ENCODE results near the gene SMC3. TPM values are rescaled to one million over a fixed set of nuclear protein-coding genes. Genes with fewer than 3 reads are reported as not detected.

SMC3 gene
- total RNA-seq, 2 donors from 2014 or later, result 66.0 to 75.9 TPM

- Mint-ChIP-seq H3K4me1 (peaks cover 23% of the 10 kb centered on the region), H3K9me3 (no peaks in the 10 kb centered on the region), H3K27me3 (ENCODE audit: insufficient read depth) (peaks cover 2% of the 10 kb centered on the region), H3K36me3 (ENCODE audit: low read depth) (no peaks in the 10 kb centered on the region), H3K27ac (no peak overlapping the region), H3K4me3 (no peak overlapping the region)
- no peak overlapping the region for H3K4me3 ChIP-seq (ENCODE audit: low read length)
- H3K27ac ChIP-seq (ENCODE audit: low read depth, low read length), result no peak overlapping the region
- no peaks in the 10 kb centered on the region for H3K36me3 ChIP-seq (ENCODE audit: control insufficient read depth, insufficient read depth, low read length)
- DNase-seq, result peak; percentile 48
- H3K27me3 ChIP-seq (ENCODE audit: control insufficient read depth, insufficient read depth, low read length, poor library complexity, severe bottlenecking), result no peaks in the 10 kb centered on the region
- peaks cover 16% of the 10 kb centered on the region for H3K4me1 ChIP-seq (ENCODE audit: control insufficient read depth, insufficient read depth, low read length)
- 80% methylated on average over 11 of the region's 12 CpGs for WGBS, 2 experiments (ENCODE audit: insufficient coverage in 1 of 2, insufficient read length in 1 of 2)
- no peak for TF ChIP-seq CTCF (conservative IDR thresholded peaks at IDR 0.05)
- no peaks in the 10 kb centered on the region for H3K9me3 ChIP-seq (ENCODE audit: control insufficient read depth, low read length)
- no peak overlapping the region for H3K9ac ChIP-seq (ENCODE audit: extremely low read depth, low read length, poor library complexity, severe bottlenecking)
Observed at GRCh38 chr10:110651044-110651958, 83.8 kb downstream of the SMC3 start.

GRCh38 chr10:110652475-110653118, 85.1 kb downstream of the SMC3 start:
- WGBS, 2 experiments (ENCODE audit: insufficient coverage in 1 of 2, insufficient read length in 1 of 2), result 82 to 85% methylated on average over 5 to 6 of the region's 6 CpGs
- H3K9me3 Mint-ChIP-seq, result no peaks in the 10 kb centered on the region
- no peak overlapping the region for H3K4me3 Mint-ChIP-seq
- Histone ChIP-seq H3K9me3 (ENCODE audit: control insufficient read depth, low read length) (no peaks in the 10 kb centered on the region), H3K4me1 (ENCODE audit: control insufficient read depth, insufficient read depth, low read length) (peaks cover 16% of the 10 kb centered on the region), H3K9ac (ENCODE audit: extremely low read depth, low read length, poor library complexity, severe bottlenecking) (no peak overlapping the region), H3K4me3 (ENCODE audit: low read length) (no peak overlapping the region), H3K27ac (ENCODE audit: low read depth, low read length) (no peak overlapping the region), H3K36me3 (ENCODE audit: control insufficient read depth, insufficient read depth, low read length) (no peaks in the 10 kb centered on the region), H3K27me3 (ENCODE audit: control insufficient read depth, insufficient read depth, low read length, poor library complexity, severe bottlenecking) (no peaks in the 10 kb centered on the region)
- H3K4me1 Mint-ChIP-seq, result peaks cover 23% of the 10 kb centered on the region
- H3K27me3 Mint-ChIP-seq (ENCODE audit: insufficient read depth), result no peaks in the 10 kb centered on the region
- H3K27ac Mint-ChIP-seq, result no peak overlapping the region
- DNase-seq, result no peak
- TF ChIP-seq CTCF (conservative IDR thresholded peaks at IDR 0.05), result no peak
- no peaks in the 10 kb centered on the region for H3K36me3 Mint-ChIP-seq (ENCODE audit: low read depth)

Other genes with a start within 250 kb of the SMC3 start
- 10 to 100 TPM; 60.0 to 60.3 TPM for gene DUSP5, start 69.8 kb upstream of the SMC3 start, total RNA-seq
- 1 to 10 TPM; 6.2 to 7.0 TPM for gene RBM20, start 76.6 kb downstream of the SMC3 start, total RNA-seq